Measurements from ENCODE around the gene CPT1B.

DNA sequence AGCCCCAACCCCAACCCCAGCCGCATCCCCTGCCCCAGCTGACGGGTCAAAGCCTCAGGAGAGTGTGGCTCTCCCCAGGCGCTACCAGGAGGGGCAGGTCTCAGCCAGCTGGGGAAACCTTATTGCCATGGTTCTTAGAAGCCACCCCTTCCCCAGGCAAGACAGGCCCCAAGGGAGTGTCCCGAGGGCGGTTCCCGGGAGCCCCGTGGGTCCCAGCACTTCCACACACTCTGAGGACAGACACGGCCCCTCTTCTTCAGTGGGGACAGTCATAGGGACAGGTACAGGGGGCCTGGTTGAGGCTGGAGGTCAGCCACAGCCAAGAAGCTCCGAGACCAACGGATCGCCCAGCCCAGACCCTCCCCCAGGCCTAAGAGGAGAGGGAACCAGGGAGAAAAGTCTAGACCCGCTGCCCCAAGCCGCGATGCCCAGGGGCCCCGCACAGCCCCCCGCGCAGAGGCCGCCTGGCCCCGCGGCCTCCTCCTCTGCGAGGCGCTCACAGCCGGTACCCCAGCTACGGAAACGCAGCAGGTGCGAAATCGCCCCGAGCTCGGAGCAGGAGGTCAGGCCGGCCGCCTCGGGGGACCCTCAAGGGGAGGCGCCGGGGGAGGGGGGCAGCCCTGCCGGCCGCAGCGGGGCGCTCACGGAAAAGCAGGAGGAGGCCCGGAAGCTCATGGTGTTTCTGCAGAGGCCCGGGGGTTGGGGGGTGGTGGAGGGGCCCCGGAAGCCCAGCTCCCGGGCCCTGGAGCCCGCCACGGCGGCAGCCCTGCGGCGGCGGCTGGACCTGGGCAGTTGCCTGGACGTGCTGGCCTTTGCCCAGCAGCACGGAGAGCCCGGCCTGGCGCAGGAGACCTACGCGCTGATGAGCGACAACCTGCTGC is 29.9 kb downstream of the CPT1B start:
- TF ChIP-seq, protein P1, sequence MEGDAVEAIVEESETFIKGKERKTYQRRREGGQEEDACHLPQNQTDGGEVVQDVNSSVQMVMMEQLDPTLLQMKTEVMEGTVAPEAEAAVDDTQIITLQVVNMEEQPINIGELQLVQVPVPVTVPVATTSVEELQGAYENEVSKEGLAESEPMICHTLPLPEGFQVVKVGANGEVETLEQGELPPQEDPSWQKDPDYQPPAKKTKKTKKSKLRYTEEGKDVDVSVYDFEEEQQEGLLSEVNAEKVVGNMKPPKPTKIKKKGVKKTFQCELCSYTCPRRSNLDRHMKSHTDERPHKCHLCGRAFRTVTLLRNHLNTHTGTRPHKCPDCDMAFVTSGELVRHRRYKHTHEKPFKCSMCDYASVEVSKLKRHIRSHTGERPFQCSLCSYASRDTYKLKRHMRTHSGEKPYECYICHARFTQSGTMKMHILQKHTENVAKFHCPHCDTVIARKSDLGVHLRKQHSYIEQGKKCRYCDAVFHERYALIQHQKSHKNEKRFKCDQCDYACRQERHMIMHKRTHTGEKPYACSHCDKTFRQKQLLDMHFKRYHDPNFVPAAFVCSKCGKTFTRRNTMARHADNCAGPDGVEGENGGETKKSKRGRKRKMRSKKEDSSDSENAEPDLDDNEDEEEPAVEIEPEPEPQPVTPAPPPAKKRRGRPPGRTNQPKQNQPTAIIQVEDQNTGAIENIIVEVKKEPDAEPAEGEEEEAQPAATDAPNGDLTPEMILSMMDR (IDR thresholded peaks at IDR 0.05; ENCODE audit: insufficient read depth, low read depth, low read length), result no peak
- TF ChIP-seq EZH2 (IDR thresholded peaks at IDR 0.05; ENCODE audit: insufficient read depth, low read length), result peak; percentile 77
